Measurements from ENCODE around the gene KCNH4.

- TF ChIP-seq REST (IDR thresholded peaks at IDR 0.05; ENCODE audit: insufficient read depth in 1 of 2, low read depth in 2 of 2, low read length in 1 of 2) (no peak), TCF7L2 (IDR thresholded peaks at IDR 0.05; ENCODE audit: low read depth, low read length) (no peak)
These were observed 9.7 kb upstream of the KCNH4 start for GRCh38 chr17:42190491-42191274.

Data from Panc1 (cell line).